Brain microvascular endothelial cell (primary cell): ENCODE results near the gene PHF19.

ENCODE experiments used
- DNase-seq: peaks from one replicate; pipeline ENCODE4 v3.0.0-alpha.2; 2020
- H3K27ac ChIP-seq: fragments of 250-450 bp; sonication (Bioruptor Pico); 2 replicates; pipeline ENCODE4 v1.5.1; 2020; ENCODE audit warnings: mild to moderate bottlenecking, moderate library complexity
- H3K27me3 ChIP-seq: fragments of 250-450 bp; sonication (Bioruptor Pico); replicated peaks from 2 replicates; pipeline ENCODE4 v1.5.1; 2020; ENCODE audit warnings: mild to moderate bottlenecking
- H3K36me3 ChIP-seq: fragments of 250-450 bp; sonication (Bioruptor Pico); replicated peaks from 2 replicates; pipeline ENCODE4 v1.5.1; 2020; ENCODE audit warnings: mild to moderate bottlenecking
- H3K4me3 ChIP-seq: 2 replicates; pipeline ENCODE4 v1.5.1; 2011; ENCODE audit warnings: low read depth, mild to moderate bottlenecking, control low read depth, low read length, moderate library complexity
- in situ Hi-C: cut with HindIII; loops from 2 replicates; pipeline ENCODE4 v1.10.0; 2017; ENCODE audit warnings: low sequenced_read_pairs, low pct_ligation_motif_present
- TF ChIP-seq, protein P1 (sequence below): IDR thresholded peaks from 2 replicates; pipeline ENCODE4 v1.5.1; 2011; ENCODE audit warnings: low read depth, mild to moderate bottlenecking, moderate library complexity, low read length, control low read depth, inconsistent platforms; ENCODE audit errors: missing control alignments

The PHF19 gene

DNA sequence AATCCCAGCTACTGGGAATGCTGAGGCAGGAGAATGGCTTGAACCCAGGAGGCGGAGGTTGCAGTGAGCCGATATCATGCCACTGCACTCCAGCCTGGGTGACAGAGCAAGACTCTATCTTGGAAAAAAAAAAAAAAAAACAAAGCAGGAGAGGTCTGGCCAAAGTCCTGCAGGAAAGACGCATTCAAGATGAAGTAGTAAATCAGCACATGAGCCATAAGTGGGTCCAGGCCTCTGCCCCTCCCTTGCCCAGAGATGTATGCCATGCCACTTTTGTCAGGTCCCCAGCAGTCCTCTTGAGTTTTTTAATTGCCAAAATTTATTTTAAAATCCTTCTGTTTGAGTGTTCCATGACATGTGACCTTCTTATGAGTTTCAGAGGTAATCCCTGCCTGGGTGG is 8.5 kb upstream of the PHF19 start:
- in situ Hi-C loops: no loop called here
- H3K4me3 ChIP-seq: no peak overlapping the region
- H3K36me3 ChIP-seq: no peaks in the 10 kb centered on the region
- H3K27me3 ChIP-seq: no peaks in the 10 kb centered on the region
- no peak overlapping the region for H3K27ac ChIP-seq
- TF ChIP-seq, protein P1, sequence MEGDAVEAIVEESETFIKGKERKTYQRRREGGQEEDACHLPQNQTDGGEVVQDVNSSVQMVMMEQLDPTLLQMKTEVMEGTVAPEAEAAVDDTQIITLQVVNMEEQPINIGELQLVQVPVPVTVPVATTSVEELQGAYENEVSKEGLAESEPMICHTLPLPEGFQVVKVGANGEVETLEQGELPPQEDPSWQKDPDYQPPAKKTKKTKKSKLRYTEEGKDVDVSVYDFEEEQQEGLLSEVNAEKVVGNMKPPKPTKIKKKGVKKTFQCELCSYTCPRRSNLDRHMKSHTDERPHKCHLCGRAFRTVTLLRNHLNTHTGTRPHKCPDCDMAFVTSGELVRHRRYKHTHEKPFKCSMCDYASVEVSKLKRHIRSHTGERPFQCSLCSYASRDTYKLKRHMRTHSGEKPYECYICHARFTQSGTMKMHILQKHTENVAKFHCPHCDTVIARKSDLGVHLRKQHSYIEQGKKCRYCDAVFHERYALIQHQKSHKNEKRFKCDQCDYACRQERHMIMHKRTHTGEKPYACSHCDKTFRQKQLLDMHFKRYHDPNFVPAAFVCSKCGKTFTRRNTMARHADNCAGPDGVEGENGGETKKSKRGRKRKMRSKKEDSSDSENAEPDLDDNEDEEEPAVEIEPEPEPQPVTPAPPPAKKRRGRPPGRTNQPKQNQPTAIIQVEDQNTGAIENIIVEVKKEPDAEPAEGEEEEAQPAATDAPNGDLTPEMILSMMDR: no peak
- no peak for DNase-seq

DNA sequence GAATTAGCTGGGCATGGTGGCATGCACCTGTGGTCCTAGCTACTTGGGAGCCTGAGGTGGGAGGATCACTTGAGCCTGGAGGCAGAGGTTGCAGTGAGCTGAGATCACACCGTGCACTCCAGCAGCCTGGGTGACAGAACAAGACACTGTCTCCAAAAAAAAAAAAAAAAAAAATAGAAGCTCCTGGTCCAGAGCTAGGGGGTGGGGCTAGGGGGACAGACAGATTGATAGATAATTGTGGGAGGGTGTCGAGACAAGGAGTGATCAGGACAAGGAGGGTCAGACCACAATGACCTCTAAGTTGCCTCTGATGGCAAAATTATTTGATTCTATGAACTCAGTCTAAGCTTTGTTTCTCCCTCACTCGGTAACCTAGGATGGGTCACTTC is 6.6 kb upstream of the PHF19 start:
- in situ Hi-C loops: no loop called here
- no peak for DNase-seq
- no peak overlapping the region for H3K27ac ChIP-seq
- TF ChIP-seq, protein P1: no peak
- no peaks in the 10 kb centered on the region for H3K36me3 ChIP-seq
- no peaks in the 10 kb centered on the region for H3K27me3 ChIP-seq
- H3K4me3 ChIP-seq: no peak overlapping the region

DNA sequence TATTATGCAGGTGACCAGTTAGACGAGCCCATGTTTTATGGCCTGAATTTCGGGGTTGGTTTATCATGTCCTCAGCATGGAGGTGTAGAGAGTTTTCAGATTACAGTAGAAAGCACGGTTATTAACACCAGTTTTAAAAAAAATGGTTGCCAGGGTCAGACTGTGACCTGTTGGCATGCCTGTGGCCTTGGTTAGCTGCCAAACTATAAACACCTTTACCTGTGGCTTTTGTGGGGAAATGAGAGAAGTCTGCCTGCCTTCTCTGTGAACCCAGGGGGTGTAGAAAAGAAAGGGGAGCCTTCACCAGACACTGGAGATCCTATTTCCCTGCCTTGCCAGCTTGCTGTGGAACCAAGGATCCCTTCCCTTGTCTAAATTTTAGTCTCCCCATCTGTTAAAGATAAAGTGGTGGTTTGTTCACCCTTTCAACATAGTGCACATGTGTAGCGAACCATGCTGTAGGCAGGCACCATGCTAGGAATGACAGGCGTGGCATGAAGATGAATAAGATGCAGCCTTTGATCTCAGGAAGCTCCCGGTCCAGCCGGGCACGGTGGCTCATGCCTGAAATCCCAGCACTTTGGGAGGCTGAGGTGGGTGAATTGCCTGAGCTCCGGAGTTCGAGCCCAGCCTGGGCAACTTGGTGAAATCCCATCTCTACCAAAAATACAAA is 6.1 kb upstream of the PHF19 start:
- in situ Hi-C loops: no loop called here
- Histone ChIP-seq H3K27ac (no peak overlapping the region), H3K4me3 (no peak overlapping the region), H3K36me3 (no peaks in the 10 kb centered on the region), H3K27me3 (no peaks in the 10 kb centered on the region)
- no peak for DNase-seq
- TF ChIP-seq, protein P1: no peak

DNA sequence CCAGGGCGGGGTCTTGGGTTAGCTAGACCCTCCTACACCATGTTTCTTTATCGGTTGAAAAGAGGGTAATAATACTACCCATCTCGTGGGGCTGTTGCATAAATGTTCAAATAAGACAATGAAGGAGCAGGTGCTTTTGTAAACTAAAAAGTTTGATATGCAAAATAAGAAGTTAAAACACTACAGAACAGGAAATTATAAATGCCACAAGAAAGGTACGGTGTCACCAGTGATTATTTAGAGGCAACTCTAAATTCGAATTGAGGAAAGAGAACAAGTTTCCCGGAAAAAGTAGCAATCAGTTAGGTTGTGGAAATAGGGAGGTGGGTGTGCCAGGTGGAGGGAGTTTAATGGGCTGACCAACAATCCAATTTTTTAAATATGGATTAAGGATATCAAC is 2.5 kb upstream of the PHF19 start:
- Histone ChIP-seq H3K36me3 (no peaks in the 10 kb centered on the region), H3K27ac (no peak overlapping the region)

DNA sequence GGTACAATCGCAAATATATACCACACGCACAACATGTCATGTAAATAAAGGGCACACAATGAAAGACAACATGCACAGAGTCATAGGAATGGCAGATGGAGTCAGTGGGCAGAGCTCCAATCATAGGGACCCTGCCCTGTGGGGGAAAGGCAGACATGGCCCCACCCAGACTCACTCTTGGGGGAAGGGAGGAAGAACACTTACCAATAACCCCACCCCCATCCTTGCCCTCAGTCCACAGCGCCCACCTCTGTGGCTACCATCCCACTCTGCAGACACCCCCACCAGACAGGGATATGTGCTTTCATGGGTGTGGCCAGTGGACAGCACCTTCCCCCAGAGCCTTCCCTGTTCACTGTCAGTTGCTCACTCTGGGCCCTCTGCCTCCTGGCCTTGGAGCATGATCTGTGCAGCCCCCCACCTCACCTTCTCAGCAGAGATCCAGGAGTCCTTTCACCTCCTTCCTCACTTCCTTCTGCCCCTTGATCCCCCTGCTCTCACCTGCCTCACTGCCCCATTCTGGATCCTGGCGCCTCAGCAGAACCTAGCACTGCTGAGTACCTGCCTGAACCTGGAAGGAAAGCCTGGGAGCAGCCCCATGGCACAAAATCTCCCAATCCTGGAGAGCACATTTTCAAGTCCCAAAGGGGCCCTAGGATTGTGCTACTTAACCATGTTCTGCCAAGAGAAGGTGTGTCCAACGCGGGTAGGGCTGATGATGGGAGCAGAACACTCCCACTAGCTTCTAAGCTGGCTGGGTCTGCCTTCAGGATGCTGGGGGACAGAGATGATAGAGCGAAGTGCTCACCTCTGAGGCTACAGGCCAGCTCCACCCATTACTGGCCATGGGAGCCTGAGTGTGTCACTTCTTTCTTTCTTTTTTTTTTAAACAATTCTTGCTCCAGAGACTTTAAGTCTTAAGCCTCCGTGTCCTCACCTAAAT is 1.5 kb upstream of the PHF19 start:
- no peaks in the 10 kb centered on the region for H3K27me3 ChIP-seq
- DNase-seq: no peak
- H3K36me3 ChIP-seq: no peaks in the 10 kb centered on the region
- H3K27ac ChIP-seq: no peak overlapping the region
- in situ Hi-C loops: no loop called here
- TF ChIP-seq, protein P1: no peak
- H3K4me3 ChIP-seq: no peak overlapping the region

More for the DNA sequence above, 2.5 kb upstream of the PHF19 start:
- no peaks in the 10 kb centered on the region for H3K27me3 ChIP-seq
- TF ChIP-seq, protein P1: no peak
- in situ Hi-C loops: no loop called here
- no peak overlapping the region for H3K4me3 ChIP-seq
- DNase-seq: no peak
